IPS-18c (cell line): Measurements from ENCODE around the gene CES2.
A peak's percentile ranks its signal among the peaks of the same experiment; 100 is the strongest.
"Not testable (repeated sequence)": the region's sequence is repeated elsewhere in the genome, so short reads cannot be mapped to it uniquely, and the experiment has no call there.

Experiments used
- H3K4me3 ChIP-seq: 2 replicates; pipeline ENCODE4 v1.7.0; 2013; ENCODE audit warnings: low read depth, mild to moderate bottlenecking, low read length, moderate library complexity; ENCODE audit not compliant: insufficient read depth
- H3K9me3 ChIP-seq: one replicate; pipeline ENCODE4 v1.6.1; 2013; ENCODE audit warnings: mild to moderate bottlenecking, low read length, moderate library complexity; ENCODE audit not compliant: control insufficient read depth, insufficient read depth

Gene CES2

GRCh38 chr16:66925322-66925840, 9.9 kb upstream of the CES2 start, which contains the start of gene RRAD:
Gene RRAD, minus strand, starts transcription at chr16:66925535. Its CDS starts 356 bp downstream, at chr16:66925179.
- peak within 1 kb of the TSS; percentile 61 for H3K4me3 ChIP-seq

DNA sequence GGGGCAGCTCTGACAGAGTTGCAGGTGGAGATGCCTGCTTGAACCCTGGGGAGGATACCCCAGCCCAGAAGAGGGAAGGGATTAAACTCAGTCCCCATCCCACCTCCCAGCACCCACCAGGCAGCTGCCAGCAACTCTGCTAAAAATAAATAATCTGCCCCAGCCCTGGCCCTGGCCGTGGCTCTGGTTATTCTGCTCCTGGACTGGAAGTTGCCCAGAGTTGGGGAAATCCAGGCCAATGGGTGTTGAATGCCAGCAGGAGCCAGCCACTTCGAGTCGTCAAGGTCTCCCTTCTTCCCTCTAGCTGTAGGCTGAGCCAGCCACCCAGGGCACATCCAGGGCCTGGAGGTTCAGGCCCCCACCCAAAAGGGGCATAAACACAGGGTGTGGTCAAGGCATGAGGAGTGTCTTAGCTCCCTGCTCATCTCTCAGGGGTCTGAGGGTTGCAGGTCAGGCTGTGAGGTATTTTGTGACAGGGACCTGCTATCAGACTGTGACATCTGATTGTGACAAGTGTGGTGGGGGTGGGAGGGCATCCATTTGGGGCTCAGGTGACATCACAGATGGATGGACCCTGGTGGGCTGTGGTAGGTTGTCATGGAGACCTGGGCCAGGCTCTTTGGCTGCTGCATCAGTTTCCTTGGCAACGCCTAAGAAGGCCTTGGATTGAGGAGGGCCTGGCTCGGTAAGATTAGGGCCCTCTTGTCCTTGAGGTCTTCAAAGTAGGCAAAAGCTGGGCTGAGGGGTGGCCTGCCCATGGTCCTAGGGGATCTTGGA, 9.0 kb upstream of the CES2 start:
- Histone ChIP-seq H3K9me3 (no peaks in the 10 kb centered on the region), H3K4me3 (no peak overlapping the region)

More at GRCh38 chr16:66925322-66925840, 9.9 kb upstream of the CES2 start, which contains the start of gene RRAD:
- no peaks in the 10 kb centered on the region for H3K9me3 ChIP-seq

- H3K9me3 ChIP-seq: no peaks in the 10 kb centered on the region
- H3K4me3 ChIP-seq: no peak overlapping the region
These were observed 8.3 kb upstream of the CES2 start for GRCh38 chr16:66926961-66927436.

DNA sequence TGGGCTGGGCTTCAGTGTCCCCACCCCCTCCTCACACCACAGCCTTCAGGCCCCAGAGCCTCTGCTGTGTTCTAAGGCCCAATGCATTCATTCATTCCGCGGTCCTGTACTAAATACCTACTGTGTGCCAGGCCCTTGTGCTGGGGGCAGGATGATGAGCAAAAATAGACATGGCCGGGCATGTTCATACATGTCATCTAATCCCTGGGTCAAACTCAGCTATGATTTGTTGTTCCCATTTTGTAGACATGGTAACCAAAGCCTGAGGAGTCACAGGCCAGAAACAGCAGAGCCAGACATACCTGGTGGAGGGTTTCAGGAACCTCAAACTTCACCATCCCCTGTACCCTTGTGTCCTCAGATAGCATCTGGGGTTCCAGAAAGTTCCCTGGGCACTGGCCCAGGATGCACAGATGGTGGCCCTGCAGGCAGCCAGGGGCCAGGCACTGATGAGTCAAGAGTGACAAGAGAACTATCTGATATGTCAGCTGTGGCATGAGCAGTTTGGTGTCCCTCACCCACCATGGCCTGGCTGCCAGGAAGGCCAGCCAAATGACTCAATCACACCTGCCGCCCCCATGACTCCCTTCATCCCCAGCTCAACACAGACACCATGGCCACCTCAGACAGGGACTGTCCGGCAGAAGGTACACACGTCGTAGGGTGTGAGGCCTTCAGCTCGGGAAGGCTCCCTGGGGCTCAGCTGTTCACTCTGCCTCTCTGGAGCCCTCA, 7.2 kb upstream of the CES2 start:
- Histone ChIP-seq H3K9me3 (no peaks in the 10 kb centered on the region), H3K4me3 (no peak overlapping the region)

- no peak overlapping the region for H3K4me3 ChIP-seq
These were observed 6.5 kb upstream of the CES2 start for GRCh38 chr16:66928702-66929388.

GRCh38 chr16:66930189-66930588, 5.1 kb upstream of the CES2 start:
- no peaks in the 10 kb centered on the region for H3K9me3 ChIP-seq
- H3K4me3 ChIP-seq: no peak overlapping the region

More at GRCh38 chr16:66928702-66929388, 6.5 kb upstream of the CES2 start:
- no peaks in the 10 kb centered on the region for H3K9me3 ChIP-seq

GRCh38 chr16:66931665-66932064, 3.7 kb upstream of the CES2 start:
- no peak overlapping the region for H3K4me3 ChIP-seq
- no peaks in the 10 kb centered on the region for H3K9me3 ChIP-seq

GRCh38 chr16:66932076-66932475, 3.2 kb upstream of the CES2 start:
- Histone ChIP-seq H3K4me3 (no peak overlapping the region), H3K9me3 (no peaks in the 10 kb centered on the region)

GRCh38 chr16:66933776-66934137, 1.6 kb upstream of the CES2 start:
- Histone ChIP-seq H3K9me3 (no peaks in the 10 kb centered on the region), H3K4me3 (peak overlapping the region; percentile 89)

DNA sequence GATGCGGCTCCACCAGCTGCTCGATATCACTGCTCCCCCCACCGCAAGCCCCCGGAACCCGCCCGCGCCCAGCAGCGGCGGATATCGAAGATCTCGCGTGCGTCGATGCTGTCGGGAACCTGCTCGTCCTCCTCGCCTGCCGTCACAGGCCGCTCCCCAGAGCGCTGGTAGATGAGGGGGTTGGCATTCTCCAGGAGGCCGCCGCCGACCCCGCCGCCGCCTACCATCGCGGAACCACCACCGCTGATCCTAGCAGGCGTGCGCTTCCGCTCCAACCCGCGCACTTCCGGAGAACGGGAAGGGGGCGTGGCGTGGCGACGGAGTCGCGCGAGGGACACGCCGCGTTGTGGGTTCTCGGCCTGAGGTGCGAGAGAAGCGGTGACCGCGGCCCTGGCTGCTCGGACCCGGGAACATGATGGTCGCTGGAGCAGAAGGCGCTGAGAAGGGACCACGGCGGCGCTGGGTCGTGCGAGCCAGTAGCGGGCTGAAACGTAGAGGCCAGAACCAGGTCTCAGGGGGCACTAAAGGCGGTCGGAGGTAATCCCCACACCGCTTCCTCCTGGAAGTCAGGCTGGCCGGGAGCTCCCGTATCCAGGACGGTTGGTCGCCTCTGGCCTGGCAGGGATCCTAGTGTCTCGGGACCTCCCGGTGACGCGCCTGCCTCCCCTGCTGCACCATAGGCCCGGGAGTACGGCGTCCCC, 1.0 kb upstream of the CES2 start, which contains the start of gene CIAO2B:
TSS of gene CIAO2B (minus strand) at position 265 of the 701 bp plus-strand sequence. CDS start at position 227, 38 bp downstream.
- H3K4me3 ChIP-seq: peak within 1 kb of the TSS; percentile 89
- H3K9me3 ChIP-seq: no peaks in the 10 kb centered on the region

GRCh38 chr16:66934839-66935313, 440 bp upstream of the CES2 start:
- H3K9me3 ChIP-seq: not testable (repeated sequence)
- H3K4me3 ChIP-seq: peak overlapping the region; percentile 89

GRCh38 chr16:66936462-66936861, 1.1 kb downstream of the CES2 start:
- no peak overlapping the region for H3K4me3 ChIP-seq
- H3K9me3 ChIP-seq: no peaks in the 10 kb centered on the region

- Histone ChIP-seq H3K9me3 (no peaks in the 10 kb centered on the region), H3K4me3 (no peak overlapping the region)
These were observed 1.7 kb downstream of the CES2 start for GRCh38 chr16:66936889-66937554.

- Histone ChIP-seq H3K4me3 (no peak overlapping the region), H3K9me3 (no peaks in the 10 kb centered on the region)
These were observed 2.5 kb downstream of the CES2 start for GRCh38 chr16:66937725-66938337.

GRCh38 chr16:66939366-66939765, 4.0 kb downstream of the CES2 start:
- Histone ChIP-seq H3K9me3 (no peaks in the 10 kb centered on the region), H3K4me3 (no peak overlapping the region)

GRCh38 chr16:66940236-66940635, 4.9 kb downstream of the CES2 start:
- no peaks in the 10 kb centered on the region for H3K9me3 ChIP-seq
- H3K4me3 ChIP-seq: no peak overlapping the region
